ENCODE measurements around the gene GPR107.

DNA sequence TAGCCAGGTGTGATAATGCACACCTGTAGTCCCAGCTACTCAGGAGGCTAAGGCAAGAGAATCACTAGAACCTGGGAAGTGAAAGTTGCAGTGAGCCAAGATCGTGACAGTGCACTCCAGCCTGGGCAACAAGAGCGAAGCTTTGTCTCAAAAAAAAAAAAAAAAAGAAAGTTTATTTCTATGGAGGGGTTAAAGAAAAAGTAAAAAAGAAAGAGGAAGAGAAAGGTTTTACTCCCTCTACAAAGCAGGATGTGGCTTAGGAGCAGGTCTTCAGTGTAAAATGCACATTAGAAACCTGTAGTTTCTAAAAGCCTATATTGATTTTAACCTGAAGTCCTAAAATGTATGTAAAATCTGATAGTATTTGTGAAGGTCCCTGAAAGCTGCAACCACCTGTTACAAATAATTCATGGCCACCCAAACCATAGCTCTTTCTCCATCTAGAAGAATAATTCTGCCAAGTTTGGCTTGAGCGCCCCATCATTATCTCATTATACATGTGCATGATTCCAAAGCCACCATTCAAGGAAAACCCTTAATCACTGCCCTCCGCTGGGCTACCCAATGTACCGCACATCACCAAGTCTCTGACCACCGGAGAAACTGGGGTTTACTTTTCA, 14.1 kb upstream of the GPR107 start:
- no peak for TF ChIP-seq POLR2A (IDR thresholded peaks at IDR 0.05)
- TF ChIP-seq, protein P1, sequence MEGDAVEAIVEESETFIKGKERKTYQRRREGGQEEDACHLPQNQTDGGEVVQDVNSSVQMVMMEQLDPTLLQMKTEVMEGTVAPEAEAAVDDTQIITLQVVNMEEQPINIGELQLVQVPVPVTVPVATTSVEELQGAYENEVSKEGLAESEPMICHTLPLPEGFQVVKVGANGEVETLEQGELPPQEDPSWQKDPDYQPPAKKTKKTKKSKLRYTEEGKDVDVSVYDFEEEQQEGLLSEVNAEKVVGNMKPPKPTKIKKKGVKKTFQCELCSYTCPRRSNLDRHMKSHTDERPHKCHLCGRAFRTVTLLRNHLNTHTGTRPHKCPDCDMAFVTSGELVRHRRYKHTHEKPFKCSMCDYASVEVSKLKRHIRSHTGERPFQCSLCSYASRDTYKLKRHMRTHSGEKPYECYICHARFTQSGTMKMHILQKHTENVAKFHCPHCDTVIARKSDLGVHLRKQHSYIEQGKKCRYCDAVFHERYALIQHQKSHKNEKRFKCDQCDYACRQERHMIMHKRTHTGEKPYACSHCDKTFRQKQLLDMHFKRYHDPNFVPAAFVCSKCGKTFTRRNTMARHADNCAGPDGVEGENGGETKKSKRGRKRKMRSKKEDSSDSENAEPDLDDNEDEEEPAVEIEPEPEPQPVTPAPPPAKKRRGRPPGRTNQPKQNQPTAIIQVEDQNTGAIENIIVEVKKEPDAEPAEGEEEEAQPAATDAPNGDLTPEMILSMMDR (IDR thresholded peaks at IDR 0.05), result no peak
